ENCODE data around the gene FAM78A. TPM values are rescaled to one million over a fixed set of nuclear protein-coding genes. Genes with fewer than 3 reads are reported as not detected.
"Not testable (repeated sequence)": the region's sequence is repeated elsewhere in the genome, so short reads cannot be mapped to it uniquely, and the experiment has no call there.

FAM78A gene
- total RNA-seq, 1 donor from 2014 or later: 55.7 TPM

DNA sequence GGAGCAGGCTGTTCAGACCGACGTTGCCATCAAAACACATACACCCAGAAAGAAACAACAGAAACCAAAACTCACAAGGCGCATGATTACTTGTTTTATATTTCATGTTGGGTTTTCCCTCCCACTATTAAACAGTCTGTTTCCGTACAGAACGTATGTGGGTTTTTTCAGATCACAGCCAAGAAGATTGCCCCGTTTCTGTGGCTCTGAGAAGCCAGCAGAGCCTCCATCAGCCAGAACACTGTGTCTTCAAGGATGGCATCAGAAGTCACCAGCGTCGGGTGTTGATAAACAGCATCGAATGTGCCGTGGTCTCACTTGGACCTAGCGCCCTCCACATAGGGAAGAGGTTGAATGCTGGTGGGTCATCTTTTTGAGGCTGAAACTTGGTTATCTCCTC lies 42.8 kb downstream of the FAM78A start:
- ATAC-seq (ENCODE audit: poor library complexity): no peak
- intact Hi-C loops (cut with DNase I): no loop called here
- no peak for DNase-seq

DNA sequence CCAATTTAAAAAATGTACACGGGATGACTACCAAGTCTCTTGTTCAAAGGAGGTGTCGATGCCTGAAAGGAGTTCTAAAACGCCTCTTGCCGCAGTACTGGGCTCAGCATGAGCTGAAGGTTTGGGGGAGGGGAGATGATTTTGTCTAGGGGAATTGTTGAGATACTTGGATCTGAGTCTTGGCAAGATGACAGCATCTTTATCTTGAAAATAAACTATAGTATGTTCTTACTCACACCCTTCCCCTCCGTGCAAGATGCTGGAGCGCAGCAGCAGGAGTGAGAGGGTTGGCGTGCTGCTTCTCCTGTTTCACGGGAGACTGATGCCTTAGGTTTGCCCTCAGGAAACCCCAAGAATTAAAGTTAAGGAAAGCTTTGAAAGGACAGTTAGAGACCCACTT lies 47.3 kb downstream of the FAM78A start:
- intact Hi-C loops (cut with DNase I): no loop called here
- no peak for ATAC-seq (ENCODE audit: poor library complexity)
- no peak for DNase-seq

DNA sequence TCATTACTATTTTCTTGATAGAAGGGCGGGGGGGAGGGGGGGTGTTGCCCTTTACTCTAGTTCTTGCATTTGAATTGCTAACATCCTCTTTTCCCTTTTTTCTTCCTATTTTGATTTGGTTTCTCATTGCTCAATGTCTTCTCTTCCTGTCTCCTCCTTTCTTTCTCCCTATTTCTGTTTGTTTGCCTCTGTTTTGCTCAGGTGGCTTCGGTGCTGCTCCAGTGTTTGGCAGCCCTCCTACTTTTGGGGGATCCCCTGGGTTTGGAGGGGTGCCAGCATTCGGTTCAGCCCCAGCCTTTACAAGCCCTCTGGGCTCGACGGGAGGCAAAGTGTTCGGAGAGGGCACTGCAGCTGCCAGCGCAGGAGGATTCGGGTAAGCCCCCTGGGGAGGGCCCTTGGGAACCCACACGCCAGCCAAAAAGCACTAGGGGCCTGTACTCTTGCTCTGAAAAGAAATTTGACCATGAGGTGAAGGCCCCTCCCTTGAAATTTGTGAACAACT lies 48.3 kb downstream of the FAM78A start:
- DNase-seq: peak; percentile 45
- peak; percentile 21 for ATAC-seq (ENCODE audit: poor library complexity)
- intact Hi-C loops (cut with DNase I): no loop called here

DNA sequence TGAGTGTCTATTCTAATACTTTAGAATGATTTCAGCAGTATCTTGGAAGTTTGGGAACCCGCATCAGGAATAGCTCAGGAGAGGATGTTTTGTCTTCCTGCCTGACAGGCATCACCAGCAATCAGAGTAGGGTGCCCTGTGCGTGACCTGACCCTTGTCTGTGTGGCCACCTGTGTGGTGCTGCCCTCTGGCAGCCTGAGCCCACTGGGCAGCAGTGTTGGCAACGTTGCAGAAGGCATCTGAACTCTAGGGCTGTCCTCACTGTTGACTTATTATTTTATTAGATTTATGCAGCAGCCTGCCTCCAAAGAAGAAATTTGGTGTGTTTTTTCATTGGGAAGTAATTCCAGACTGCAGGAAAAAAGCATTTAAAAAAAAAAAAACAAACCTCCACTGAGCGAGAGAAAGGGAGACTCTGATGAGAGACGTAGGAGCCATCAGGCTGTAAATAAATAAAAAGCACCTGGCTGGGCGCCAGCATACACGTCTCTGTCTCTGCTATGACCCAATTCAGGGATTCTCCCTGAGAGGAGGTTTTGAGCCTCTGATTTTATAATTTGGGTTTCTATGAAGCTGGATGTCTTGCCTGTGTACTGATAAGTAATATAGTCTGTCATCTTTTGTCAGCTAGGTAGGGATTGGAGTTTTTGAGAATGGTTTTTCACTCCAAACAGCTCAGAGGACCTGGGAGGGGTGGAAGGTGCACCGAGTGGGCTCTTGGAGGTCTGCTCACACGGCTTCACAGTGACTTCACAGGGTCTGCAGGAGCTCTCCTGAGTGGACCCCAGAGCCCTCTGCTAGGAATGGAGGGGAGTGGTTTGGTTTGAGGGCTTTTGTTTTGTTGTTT lies 49.0 kb downstream of the FAM78A start:
- ATAC-seq (ENCODE audit: poor library complexity) (peak; percentile 38), DNase-seq (peak; percentile 60)
- intact Hi-C loops (cut with DNase I): no loop called here

DNA sequence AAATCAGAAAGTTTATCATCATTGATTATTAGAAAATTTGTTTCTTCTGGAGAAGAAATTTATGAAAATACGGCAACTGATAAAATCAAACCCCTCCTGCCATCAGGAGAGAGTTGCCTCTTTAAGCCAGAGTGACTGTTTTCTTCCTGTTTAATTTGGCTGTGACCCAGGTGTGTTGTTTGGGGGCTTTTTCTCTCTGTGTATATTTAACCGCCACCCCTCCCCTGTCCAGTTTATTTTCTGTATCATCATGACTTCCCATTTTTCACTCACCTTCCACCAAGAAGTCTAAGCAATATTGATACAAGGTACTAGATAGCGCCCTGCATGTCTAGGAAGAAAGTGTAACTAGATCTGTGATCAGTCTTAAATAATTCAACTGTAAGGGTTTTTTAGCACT lies 50.1 kb downstream of the FAM78A start:
- ATAC-seq (ENCODE audit: poor library complexity): no peak
- no peak for DNase-seq
- intact Hi-C loops (cut with DNase I): no loop called here

DNA sequence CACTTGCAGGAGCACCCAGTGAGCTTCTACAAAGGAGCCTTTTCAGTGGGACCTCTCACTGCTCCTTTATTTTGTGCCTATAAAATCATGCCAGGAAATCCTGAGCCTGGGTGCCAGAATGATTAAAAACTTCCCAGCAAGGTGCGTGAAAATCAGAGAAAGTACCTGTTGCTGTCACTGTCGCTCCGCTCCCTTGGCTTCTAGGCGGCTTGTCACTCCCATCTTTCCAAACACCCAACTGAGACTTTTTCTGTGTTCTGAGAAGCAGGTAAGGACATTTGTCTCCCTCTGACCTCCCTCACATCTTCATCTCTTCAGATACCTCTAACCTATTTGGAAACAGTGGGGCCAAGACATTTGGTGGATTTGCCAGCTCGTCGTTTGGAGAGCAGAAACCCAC lies 53.9 kb downstream of the FAM78A start:
- intact Hi-C loops (cut with DNase I): no loop called here
- ATAC-seq (ENCODE audit: poor library complexity) (no peak), DNase-seq (no peak)

DNA sequence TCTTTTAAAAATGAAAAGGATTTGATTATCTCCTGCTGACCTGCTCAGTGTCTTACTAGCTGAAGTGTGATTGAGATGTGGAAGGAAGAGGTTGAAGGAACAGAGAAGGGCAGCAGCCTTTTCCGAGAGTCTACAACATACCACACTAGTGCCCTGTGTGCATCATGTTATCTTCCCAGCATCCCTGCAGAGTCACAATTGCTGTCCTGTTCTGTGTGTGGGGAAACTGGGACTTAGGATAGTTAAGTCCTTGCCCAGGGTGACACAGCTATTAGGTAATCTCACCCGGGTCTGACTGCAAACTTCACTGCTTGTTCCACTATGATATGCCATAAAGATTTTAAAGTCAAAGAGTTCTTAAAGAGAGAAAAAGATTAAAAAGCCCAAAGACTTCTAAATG lies 55.8 kb downstream of the FAM78A start:
- ATAC-seq (ENCODE audit: poor library complexity) (no peak), DNase-seq (no peak)
- intact Hi-C loops (cut with DNase I): no loop called here

DNA sequence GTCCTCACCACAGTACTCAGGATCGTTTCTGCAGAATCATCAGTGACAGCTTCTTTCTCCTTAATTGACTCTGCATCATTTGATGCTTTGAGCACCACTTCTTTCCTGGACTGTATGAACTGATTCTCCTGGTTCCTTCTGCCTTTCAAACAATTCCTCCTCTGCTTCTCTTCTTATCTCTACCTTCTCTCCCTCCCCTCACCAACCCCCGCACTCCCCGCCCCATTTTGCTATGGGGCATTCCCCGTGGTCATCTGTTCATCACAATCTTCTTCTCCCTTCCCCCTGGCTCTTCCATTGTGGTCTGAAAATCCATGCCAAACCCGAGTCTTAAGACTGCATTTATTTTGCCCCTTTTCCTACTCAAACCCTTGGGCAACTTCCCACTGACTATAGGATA lies 57.9 kb downstream of the FAM78A start:
- intact Hi-C loops (cut with DNase I): no loop called here
- ATAC-seq (ENCODE audit: poor library complexity): no peak
- no peak for DNase-seq

DNA sequence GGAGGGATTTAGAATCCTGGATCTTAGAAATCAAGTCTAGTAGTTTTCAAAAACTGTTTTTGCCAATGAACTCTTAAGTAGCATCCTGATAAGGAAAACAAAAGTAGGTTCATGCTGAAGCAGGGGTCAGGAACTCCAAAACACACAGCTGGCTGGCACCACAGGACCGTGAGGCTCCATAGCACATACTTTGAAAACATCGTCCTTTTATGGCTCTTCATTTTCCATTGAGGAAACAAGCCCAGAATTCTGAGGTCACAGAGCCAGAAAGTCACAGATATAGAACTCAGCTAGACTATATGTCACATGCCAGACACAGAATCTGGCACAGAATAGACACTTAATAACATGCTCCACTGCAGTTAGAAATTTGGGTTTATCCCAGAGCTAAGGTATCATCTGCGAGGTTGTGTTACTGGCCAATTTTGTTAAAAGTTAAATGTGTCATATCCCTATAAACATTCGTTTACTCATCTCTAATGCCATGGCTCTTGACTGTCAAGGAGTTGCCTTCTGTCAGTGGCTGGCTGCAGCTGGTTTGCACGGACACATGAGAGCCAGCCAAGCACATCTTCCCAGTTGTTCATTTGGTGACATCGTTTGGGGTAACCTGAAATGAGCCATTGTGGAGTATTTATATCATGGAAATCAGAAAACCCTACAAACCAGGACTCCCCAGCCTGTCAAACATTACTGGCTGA lies 58.8 kb downstream of the FAM78A start:
- DNase-seq: no peak
- intact Hi-C loops (cut with DNase I): no loop called here
- no peak for ATAC-seq (ENCODE audit: poor library complexity)

DNA sequence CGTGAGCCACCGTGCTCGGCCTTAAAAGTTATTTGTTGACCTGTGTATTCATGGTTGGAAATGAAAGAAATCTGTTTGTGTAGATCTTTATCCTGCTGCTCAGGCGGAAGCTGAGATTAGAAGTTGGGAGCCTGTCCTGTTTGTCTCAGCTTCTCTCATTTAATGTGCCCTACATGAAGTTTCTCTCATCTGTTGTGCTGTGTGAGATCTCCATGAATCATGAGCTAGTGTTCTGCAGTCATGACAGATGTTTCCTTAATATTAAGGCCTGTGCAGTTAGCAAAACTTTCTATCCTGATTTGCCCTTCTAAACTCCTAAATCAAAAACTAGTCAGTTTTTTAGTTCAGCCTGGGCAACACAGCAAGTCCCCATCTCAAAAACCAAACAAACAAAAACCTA lies 59.5 kb downstream of the FAM78A start:
- no peak for ATAC-seq (ENCODE audit: poor library complexity)
- intact Hi-C loops (cut with DNase I): no loop called here
- DNase-seq: no peak

DNA sequence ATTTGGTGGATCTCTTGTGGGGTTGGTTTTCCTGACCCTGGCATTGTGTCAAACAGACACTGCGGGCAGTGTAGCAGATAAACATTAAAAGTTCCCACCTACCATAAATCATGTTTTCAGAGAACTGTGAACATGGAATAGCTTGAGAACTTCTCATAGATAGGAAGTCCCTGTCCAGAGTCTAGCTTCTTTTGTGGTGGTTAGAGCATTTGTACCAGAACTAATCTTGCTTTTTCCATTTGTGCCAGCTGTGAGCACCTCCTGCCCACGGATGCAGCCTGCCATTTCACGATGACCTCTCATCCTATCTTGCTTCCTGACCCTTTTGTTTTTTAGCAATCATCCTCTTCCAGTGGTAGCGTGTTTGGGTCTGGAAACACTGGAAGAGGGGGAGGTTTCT lies 61.4 kb downstream of the FAM78A start:
- DNase-seq (no peak), ATAC-seq (ENCODE audit: poor library complexity) (no peak)
- intact Hi-C loops (cut with DNase I): no loop called here

DNA sequence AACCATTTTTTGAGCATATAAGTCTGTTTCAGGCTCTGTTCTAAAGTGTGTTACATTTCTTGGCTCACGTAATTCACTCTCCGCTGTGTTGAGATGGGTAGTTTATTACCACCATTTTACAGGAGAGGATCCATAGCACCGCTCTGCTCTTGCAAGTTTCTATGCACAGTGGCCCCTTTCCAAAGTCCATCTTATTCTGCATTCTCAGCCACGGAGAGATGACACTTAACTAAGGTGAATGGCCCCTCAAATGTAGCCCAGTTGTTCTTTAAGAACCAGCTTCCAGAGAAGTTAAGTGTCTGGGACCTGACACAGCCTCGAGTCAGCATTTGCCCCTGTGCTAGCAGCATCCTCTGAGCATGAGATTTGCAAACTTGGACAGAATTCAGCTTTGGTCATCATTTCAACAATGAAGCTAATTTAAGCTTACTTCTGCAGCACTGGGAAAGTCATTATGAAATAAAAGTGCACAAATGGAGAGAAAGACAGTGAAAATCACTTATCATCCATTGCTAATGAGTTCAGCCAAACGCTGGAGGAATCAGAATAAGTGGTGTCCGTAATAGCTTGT lies 61.9 kb downstream of the FAM78A start:
- ATAC-seq (ENCODE audit: poor library complexity) (no peak), DNase-seq (no peak)
- intact Hi-C loops (cut with DNase I): no loop called here

DNA sequence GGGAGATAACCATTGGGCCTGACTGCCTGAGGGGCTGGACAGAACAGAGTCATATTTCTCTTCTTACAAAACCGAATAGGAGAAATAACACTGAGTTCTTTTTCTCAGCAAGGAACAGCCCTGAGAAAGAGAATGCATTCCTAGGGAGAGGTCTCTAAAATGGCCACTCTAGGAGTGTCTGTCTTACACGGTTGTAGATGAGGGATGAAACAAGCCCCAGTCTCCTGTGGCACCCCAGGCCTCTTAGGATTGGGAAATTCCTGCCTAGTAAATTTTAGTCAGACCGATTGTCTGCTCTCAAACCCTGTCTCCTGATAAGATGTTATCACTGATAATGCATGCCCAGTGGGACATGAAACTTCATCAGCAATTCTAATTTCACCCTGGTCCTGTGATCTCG lies 64.4 kb downstream of the FAM78A start:
- DNase-seq; ATAC-seq (ENCODE audit: poor library complexity); intact Hi-C loops (cut with DNase I): not testable (repeated sequence)

Other genes starting within 250 kb of the FAM78A start
- 22.8 TPM for gene AIF1L, start 180.0 kb downstream of the FAM78A start, total RNA-seq
- 22.4 TPM for gene NUP214, start 150.9 kb downstream of the FAM78A start, total RNA-seq
- 115 TPM for gene PLPP7, start 13.2 kb upstream of the FAM78A start, total RNA-seq
- 124 TPM for gene PRRC2B, start 117.6 kb upstream of the FAM78A start, total RNA-seq
- gene POMT1, start 226.4 kb upstream of the FAM78A start, total RNA-seq: 21.8 TPM

Measured in Right ventricle myocardium superior (tissue), 1 donor.